Adipocyte (in vitro differentiated cells): ENCODE measurements around the gene OTOF.
A peak's percentile ranks its signal among the peaks of the same experiment; 100 is the strongest.

ENCODE experiments used
- DNase-seq: peaks from one replicate; pipeline ENCODE4 v3.0.0-alpha.2; 2015; ENCODE audit warnings: low read depth
- H3K27me3 ChIP-seq: replicated peaks from 2 replicates; pipeline ENCODE4 v1.7.0; 2013; ENCODE audit warnings: mild to moderate bottlenecking, low read length, moderate library complexity; ENCODE audit not compliant: control insufficient read depth, insufficient read depth
- H3K36me3 ChIP-seq: 2 replicates; pipeline ENCODE4 v1.7.0; 2013; ENCODE audit warnings: low read length, mild to moderate bottlenecking, moderate library complexity; ENCODE audit not compliant: control insufficient read depth, insufficient read depth, severe bottlenecking
- H3K4me1 ChIP-seq: 2 replicates; pipeline ENCODE4 v1.7.0; 2013; ENCODE audit warnings: mild to moderate bottlenecking, low read length, moderate library complexity; ENCODE audit not compliant: control insufficient read depth, insufficient read depth
- H3K4me3 ChIP-seq: 2 replicates; pipeline ENCODE4 v1.7.0; 2013; ENCODE audit warnings: mild to moderate bottlenecking, low read length, moderate library complexity
- H3K9ac ChIP-seq: 2 replicates; pipeline ENCODE4 v1.7.0; 2013; ENCODE audit warnings: mild to moderate bottlenecking, low read length, moderate library complexity
- H3K9me3 ChIP-seq: 2 replicates; pipeline ENCODE4 v1.7.0; 2013; ENCODE audit warnings: mild to moderate bottlenecking, low read length, moderate library complexity; ENCODE audit not compliant: control insufficient read depth

Gene OTOF

GRCh38 chr2:26485725-26486418, 7.9 kb upstream of the OTOF start:
- no peak for DNase-seq
- peaks cover 32% of the 10 kb centered on the region for H3K27me3 ChIP-seq
- no peak overlapping the region for H3K4me3 ChIP-seq
- no peak overlapping the region for H3K9ac ChIP-seq
- peaks cover 14% of the 10 kb centered on the region for H3K4me1 ChIP-seq
- H3K36me3 ChIP-seq = no peaks in the 10 kb centered on the region
- no peaks in the 10 kb centered on the region for H3K9me3 ChIP-seq

DNA sequence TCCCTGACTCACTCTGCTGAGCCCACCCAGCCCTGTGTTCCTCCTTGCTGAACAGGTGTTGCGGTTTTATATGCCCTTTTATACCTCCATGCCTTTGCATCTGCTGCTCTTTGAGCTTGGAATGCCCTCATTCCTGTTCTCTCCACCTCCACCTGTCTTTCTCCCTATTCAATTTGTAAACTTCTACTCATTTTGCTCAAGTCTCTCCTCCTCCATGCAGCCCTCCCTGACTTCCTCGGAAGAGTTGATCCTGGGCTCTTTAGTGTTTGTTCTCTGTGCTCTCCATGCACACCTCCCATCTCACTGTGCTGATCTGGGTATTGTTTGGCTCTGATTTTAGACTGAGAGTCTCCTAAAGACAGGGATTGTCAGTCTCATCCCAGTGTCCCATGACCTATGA, 7.2 kb upstream of the OTOF start:
- no peak for DNase-seq
- Histone ChIP-seq H3K4me1 (peaks cover 14% of the 10 kb centered on the region), H3K27me3 (peaks cover 24% of the 10 kb centered on the region), H3K9me3 (no peaks in the 10 kb centered on the region), H3K36me3 (no peaks in the 10 kb centered on the region), H3K4me3 (no peak overlapping the region), H3K9ac (no peak overlapping the region)

GRCh38 chr2:26484579-26484978, 6.7 kb upstream of the OTOF start:
- H3K27me3 ChIP-seq = peaks cover 23% of the 10 kb centered on the region
- no peak overlapping the region for H3K9ac ChIP-seq
- H3K4me3 ChIP-seq = no peak overlapping the region
- H3K36me3 ChIP-seq = no peaks in the 10 kb centered on the region
- DNase-seq = no peak
- no peaks in the 10 kb centered on the region for H3K9me3 ChIP-seq
- peaks cover 14% of the 10 kb centered on the region for H3K4me1 ChIP-seq

GRCh38 chr2:26483957-26484565, 6.1 kb upstream of the OTOF start:
- DNase-seq = peak; percentile 25
- H3K4me3 ChIP-seq = no peak overlapping the region
- no peaks in the 10 kb centered on the region for H3K9me3 ChIP-seq
- H3K9ac ChIP-seq = peak overlapping the region; percentile 15
- H3K36me3 ChIP-seq = no peaks in the 10 kb centered on the region
- H3K27me3 ChIP-seq = peaks cover 22% of the 10 kb centered on the region
- H3K4me1 ChIP-seq = peaks cover 14% of the 10 kb centered on the region

DNA sequence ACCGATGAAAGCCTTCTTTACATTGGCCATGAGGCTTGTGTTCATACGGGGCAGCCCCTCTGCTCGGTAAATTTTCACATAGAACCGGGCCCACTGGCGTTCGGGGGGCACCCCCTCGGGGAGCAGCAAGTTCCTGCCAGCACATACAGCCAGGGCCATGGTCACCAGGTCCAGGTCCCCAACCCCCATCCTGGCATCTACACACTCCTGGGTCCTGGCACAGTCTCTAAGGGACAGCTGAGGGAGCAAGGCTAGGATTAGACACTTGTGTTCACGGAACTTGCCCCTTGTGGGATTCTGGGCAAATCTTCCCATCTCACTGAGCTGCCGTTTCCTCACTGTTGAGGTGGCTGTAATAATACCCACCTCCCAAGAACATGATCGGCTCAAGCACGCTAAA, 5.6 kb upstream of the OTOF start:
- Histone ChIP-seq H3K9me3 (no peaks in the 10 kb centered on the region), H3K27me3 (peaks cover 17% of the 10 kb centered on the region), H3K4me3 (no peak overlapping the region), H3K36me3 (no peaks in the 10 kb centered on the region), H3K4me1 (peaks cover 14% of the 10 kb centered on the region), H3K9ac (peak overlapping the region; percentile 15)
- DNase-seq = no peak

DNA sequence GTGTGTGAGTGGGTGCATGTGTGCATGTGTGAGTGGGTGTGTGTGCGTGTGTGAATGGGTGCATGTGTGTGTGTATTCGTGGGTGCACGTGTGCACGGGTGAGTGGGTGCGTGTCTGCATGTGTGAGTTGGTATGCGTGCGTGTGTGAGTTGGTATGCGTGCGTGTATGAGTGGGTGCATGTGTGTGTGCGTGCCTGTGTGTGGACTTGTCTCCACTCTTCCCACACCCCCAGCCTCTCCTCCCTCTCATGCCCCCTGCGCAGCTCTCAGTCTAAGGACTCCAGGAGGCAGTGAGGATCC, 5.1 kb upstream of the OTOF start:
- Histone ChIP-seq H3K9me3 (no peaks in the 10 kb centered on the region), H3K4me3 (no peak overlapping the region), H3K27me3 (peaks cover 11% of the 10 kb centered on the region), H3K9ac (no peak overlapping the region), H3K36me3 (no peaks in the 10 kb centered on the region), H3K4me1 (peaks cover 17% of the 10 kb centered on the region)
- no peak for DNase-seq

GRCh38 chr2:26482211-26483026, 4.5 kb upstream of the OTOF start:
- Histone ChIP-seq H3K36me3 (no peaks in the 10 kb centered on the region), H3K4me3 (no peak overlapping the region), H3K9me3 (no peaks in the 10 kb centered on the region), H3K4me1 (peaks cover 22% of the 10 kb centered on the region), H3K9ac (no peak overlapping the region), H3K27me3 (peaks cover 7% of the 10 kb centered on the region)
- DNase-seq = no peak

DNA sequence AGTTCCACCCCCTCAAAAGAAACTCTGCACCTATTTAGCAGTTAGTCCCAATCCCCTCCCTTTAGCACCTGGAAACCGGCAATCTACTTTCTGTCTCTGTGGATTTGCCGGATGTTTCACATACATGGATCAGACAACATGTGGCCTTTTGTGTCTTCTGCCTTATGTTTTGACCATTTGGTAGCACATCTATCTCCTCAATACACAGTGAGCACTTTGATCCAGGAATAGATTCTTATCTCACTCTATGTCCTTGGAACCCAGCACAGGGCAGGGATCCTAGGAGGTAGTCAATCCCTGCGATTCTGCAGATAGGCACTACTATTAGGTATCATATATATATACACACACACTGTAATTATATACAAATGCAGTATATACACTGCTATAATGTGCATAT, 3.8 kb upstream of the OTOF start:
- no peak overlapping the region for H3K9ac ChIP-seq
- H3K27me3 ChIP-seq = peaks cover 7% of the 10 kb centered on the region
- DNase-seq = no peak
- H3K4me1 ChIP-seq = peaks cover 22% of the 10 kb centered on the region
- H3K4me3 ChIP-seq = no peak overlapping the region
- H3K36me3 ChIP-seq = no peaks in the 10 kb centered on the region
- H3K9me3 ChIP-seq = no peaks in the 10 kb centered on the region

- Histone ChIP-seq H3K4me3 (no peak overlapping the region), H3K27me3 (peaks cover 7% of the 10 kb centered on the region), H3K36me3 (no peaks in the 10 kb centered on the region), H3K9ac (no peak overlapping the region), H3K9me3 (no peaks in the 10 kb centered on the region), H3K4me1 (peaks cover 22% of the 10 kb centered on the region)
- DNase-seq = no peak
Measured at GRCh38 chr2:26480566-26481423, 2.9 kb upstream of the OTOF start.

DNA sequence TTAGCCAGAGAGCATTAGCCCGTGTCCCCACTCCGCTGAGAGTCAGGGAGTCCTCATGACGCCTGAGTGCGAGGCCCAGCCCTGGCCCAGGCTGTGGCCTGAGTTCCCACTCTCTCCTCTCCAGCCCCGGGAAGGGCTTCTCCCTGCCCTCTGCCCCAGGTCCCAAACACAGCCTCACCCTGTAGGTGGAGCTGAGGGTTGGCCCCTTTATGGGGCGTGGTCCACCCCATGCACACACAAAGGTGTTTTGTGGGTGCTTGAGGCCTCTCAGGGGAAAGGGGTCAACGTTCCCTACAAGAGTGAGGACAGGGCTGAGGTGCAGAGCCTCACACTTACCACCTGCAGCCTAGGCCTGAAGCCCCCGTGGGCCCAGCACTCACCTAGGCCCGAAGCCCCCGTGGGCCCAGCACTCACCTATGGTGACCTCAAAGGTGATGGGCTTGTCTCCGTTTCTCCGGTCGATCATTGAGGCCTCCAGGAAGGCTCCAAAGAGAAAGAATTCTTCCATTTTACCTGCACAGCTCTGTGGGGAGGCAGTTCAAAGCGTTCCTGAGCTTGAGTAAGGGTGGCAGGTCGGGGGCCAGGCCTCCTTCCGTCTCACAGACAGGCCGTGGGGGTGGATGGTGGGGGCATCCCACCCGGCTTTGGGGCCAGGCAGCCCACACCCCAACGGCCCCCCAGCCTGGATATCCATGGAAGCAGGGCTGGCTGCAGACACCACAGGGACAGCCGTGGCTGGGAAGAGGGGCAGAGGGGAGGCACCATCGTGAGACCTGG, 2.1 kb upstream of the OTOF start:
- no peaks in the 10 kb centered on the region for H3K9me3 ChIP-seq
- no peaks in the 10 kb centered on the region for H3K36me3 ChIP-seq
- H3K4me1 ChIP-seq = peaks cover 22% of the 10 kb centered on the region
- peaks cover 7% of the 10 kb centered on the region for H3K27me3 ChIP-seq
- no peak overlapping the region for H3K4me3 ChIP-seq
- no peak overlapping the region for H3K9ac ChIP-seq
- no peak for DNase-seq
